Measurements from ENCODE around the gene ARHGDIA.
A peak's percentile ranks its signal among the peaks of the same experiment; 100 is the strongest.

The ARHGDIA gene

GRCh38 chr17:81865733-81866439, 5.3 kb downstream of the ARHGDIA start:
- TF ChIP-seq POLR2AphosphoS5 (IDR thresholded peaks at IDR 0.05; ENCODE audit: low read depth), result peak; percentile 52
- no peak for TF ChIP-seq CTCF (IDR thresholded peaks at IDR 0.05; ENCODE audit: insufficient read depth, low read length)
- TF ChIP-seq, protein P1, sequence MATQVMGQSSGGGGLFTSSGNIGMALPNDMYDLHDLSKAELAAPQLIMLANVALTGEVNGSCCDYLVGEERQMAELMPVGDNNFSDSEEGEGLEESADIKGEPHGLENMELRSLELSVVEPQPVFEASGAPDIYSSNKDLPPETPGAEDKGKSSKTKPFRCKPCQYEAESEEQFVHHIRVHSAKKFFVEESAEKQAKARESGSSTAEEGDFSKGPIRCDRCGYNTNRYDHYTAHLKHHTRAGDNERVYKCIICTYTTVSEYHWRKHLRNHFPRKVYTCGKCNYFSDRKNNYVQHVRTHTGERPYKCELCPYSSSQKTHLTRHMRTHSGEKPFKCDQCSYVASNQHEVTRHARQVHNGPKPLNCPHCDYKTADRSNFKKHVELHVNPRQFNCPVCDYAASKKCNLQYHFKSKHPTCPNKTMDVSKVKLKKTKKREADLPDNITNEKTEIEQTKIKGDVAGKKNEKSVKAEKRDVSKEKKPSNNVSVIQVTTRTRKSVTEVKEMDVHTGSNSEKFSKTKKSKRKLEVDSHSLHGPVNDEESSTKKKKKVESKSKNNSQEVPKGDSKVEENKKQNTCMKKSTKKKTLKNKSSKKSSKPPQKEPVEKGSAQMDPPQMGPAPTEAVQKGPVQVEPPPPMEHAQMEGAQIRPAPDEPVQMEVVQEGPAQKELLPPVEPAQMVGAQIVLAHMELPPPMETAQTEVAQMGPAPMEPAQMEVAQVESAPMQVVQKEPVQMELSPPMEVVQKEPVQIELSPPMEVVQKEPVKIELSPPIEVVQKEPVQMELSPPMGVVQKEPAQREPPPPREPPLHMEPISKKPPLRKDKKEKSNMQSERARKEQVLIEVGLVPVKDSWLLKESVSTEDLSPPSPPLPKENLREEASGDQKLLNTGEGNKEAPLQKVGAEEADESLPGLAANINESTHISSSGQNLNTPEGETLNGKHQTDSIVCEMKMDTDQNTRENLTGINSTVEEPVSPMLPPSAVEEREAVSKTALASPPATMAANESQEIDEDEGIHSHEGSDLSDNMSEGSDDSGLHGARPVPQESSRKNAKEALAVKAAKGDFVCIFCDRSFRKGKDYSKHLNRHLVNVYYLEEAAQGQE (IDR thresholded peaks at IDR 0.05; ENCODE audit: insufficient replicate concordance, low read depth), result no peak
- DNase-seq (ENCODE audit: low read depth in 1 of 2, low spot score in 1 of 2), result no peak
- no peaks in the 10 kb centered on the region for H3K27me3 ChIP-seq (ENCODE audit: insufficient read depth, poor library complexity, severe bottlenecking)
- H3K4me3 ChIP-seq (replicated peaks; ENCODE audit: insufficient read depth, low read length), result no peak overlapping the region
- peak overlapping the region; percentile 93 for H3K27ac ChIP-seq (replicated peaks)

- Histone ChIP-seq H3K27ac (replicated peaks) (peak overlapping the region; percentile 93), H3K4me3 (replicated peaks; ENCODE audit: insufficient read depth, low read length) (no peak overlapping the region), H3K27me3 (ENCODE audit: insufficient read depth, poor library complexity, severe bottlenecking) (no peaks in the 10 kb centered on the region)
- TF ChIP-seq CTCF (IDR thresholded peaks at IDR 0.05; ENCODE audit: insufficient read depth, low read length) (no peak), SPI1 (IDR thresholded peaks at IDR 0.05; ENCODE audit: borderline replicate concordance, low read depth) (no peak), POLR2AphosphoS5 (IDR thresholded peaks at IDR 0.05; ENCODE audit: low read depth) (no peak), GABPA (IDR thresholded peaks at IDR 0.05; ENCODE audit: low read depth) (no peak)
- TF ChIP-seq, protein P1 (IDR thresholded peaks at IDR 0.05; ENCODE audit: insufficient replicate concordance, low read depth), result no peak
- no peak for DNase-seq (ENCODE audit: low read depth in 1 of 2, low spot score in 1 of 2)
These were observed 5.8 kb downstream of the ARHGDIA start for GRCh38 chr17:81865358-81865732.

DNA sequence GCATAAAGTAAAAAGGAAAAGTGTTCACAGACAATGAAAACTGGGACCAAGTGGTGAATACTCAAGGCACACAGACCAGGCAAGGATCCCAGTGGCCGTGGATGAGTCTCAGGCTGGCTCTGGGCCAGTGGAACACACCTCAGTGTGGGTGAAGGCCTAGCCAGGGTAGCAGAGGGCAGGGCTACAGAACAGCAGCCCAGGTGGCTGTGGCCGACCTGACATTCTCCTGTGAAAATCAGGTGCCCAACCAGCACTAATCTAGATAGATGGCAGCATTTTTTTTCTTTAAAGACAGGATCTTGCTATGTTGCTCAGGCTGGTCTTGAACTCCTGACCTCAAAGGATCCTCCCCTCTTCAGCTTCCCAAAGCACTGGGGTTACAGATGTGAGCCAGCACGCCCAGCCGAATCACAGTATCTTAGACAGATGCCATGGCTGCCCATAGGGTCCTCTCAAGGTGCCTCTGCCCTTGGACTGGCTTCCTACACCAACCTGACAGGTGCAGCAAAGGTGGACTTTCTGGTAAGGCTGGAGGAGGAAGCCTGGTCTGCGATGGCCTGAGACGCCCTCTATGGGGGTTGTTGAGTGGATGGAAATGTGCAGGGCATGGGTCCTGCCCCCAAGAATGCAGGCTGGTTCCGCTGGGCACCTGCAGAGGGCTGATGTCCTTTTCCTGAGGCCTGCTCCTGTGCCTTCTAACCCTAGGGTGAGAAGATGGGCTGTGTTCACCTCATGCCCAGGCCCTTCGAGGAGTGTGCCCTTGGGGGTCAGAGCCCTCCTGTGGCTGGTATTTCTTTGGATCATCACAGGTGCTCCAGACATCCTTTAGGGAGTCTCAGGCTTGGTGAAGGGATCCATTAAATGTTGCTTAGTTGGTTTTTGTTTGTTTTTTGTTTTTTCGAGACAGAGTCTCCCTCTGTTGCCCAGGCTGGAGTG, 7.0 kb downstream of the ARHGDIA start:
- TF ChIP-seq, protein P1 (IDR thresholded peaks at IDR 0.05; ENCODE audit: insufficient replicate concordance, low read depth), result no peak
- TF ChIP-seq SPI1 (IDR thresholded peaks at IDR 0.05; ENCODE audit: borderline replicate concordance, low read depth) (no peak), POLR2AphosphoS5 (IDR thresholded peaks at IDR 0.05; ENCODE audit: low read depth) (no peak; the same call in 1 of the 2 replicates), CTCF (IDR thresholded peaks at IDR 0.05; ENCODE audit: insufficient read depth, low read length) (no peak), GABPA (IDR thresholded peaks at IDR 0.05; ENCODE audit: low read depth) (no peak)
- Histone ChIP-seq H3K27ac (replicated peaks) (peak overlapping the region; percentile 96), H3K4me3 (replicated peaks; ENCODE audit: insufficient read depth, low read length) (no peak overlapping the region), H3K27me3 (ENCODE audit: insufficient read depth, poor library complexity, severe bottlenecking) (no peaks in the 10 kb centered on the region)
- DNase-seq (ENCODE audit: low read depth in 1 of 2, low spot score in 1 of 2), result no peak

All from HL-60 (cell line).